NCI-H187 (cell line): ENCODE results near the gene ARNT2.

Experiments
- DNase-seq, 2 experiments: peaks; one replicate each; lab custom pipeline; 2025; lab: John Stamatoyannopoulos, UW

ARNT2 gene

GRCh38 chr15:80411788-80412288 lies 7.7 kb downstream of the ARNT2 start:
- no peak for DNase-seq

DNA sequence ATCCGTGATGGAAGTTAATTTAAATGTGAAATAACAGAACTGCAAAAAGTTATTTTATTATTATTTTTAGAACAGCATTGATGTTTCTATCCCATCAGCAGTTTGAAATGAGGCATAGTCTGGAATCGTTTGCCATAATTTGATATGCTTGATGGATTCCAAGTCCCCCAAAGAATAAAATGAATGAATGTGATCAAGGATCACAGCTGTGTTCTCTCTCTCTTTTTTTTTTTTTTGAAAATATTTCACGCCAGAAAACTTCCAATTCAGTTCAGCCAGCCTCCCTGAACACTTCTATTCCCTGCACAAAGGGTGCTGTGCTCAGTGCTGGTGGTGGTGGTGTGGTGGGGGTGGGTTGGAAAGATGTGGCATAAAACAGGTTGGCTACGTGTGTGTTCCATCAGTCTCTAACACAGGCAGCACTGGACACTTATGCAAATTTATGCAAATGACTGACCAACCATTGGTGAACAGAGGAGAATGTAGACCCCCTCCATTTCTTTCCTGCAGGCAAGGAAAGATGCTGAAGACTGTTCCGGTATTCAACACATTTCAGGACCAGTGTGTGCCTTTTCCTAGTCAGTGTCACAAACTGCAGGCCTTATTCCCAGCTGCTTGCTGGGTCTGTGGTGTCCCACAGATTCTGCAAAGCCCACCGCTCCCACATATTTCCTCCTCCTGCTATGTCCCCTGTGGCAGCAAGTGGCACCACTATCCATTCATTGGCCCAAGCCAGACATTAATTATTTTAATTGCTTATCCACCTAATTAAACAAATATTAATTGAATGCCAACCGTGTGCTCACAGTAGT lies 10.6 kb downstream of the ARNT2 start:
- no peak for DNase-seq

- DNase-seq: no peak
Observed at GRCh38 chr15:80415358-80415670, 11.1 kb downstream of the ARNT2 start.

DNA sequence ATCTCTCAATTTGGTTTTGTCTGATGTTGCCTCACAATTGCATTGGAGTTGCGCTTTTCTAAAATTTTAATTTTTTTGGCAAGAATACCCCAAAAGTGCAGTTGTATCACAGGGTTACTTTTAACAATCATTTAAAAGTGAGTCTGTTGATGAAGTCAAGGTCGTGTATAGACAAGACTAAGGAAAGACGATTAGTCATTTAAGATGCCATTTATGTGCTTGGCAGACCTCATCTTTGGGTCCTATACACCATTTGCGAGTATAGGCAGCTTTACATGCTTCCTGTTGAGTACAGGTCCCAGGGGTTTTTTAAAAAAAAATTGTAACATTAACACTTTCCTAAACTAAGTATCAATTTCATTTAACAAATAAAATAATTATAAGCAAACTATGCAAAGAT lies 12.5 kb downstream of the ARNT2 start:
- no peak for DNase-seq

GRCh38 chr15:80418892-80419537 lies 14.8 kb downstream of the ARNT2 start:
- DNase-seq: no peak

DNA sequence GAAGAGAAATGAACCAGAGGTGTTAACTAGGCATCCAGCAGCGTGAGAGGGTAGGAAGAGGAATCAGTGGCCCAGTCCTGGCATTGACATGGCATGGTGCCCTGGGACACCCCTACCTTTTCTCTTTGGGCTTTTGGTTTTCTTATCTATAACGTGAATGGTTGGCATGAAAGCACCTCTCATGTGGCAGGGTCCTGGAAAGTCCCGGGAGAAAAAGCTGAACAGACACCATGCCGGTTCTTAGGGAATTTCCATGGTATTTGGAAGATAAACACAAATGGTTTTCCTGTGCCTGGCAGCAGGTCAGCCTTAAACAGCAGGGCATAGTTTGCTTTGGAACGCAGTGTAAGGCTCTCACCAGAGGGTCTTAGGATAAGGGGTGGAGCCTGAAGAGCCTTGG lies 15.4 kb downstream of the ARNT2 start:
- no peak for DNase-seq

- no peak for DNase-seq
Observed at GRCh38 chr15:80420658-80421057, 16.5 kb downstream of the ARNT2 start.

GRCh38 chr15:80423215-80423614 lies 19.0 kb downstream of the ARNT2 start:
- DNase-seq: no peak

- DNase-seq: no peak
Observed at GRCh38 chr15:80424381-80424780, 20.2 kb downstream of the ARNT2 start.

GRCh38 chr15:80426316-80426715 lies 22.1 kb downstream of the ARNT2 start:
- DNase-seq: no peak

- no peak for DNase-seq
Observed at GRCh38 chr15:80429964-80430363, 25.8 kb downstream of the ARNT2 start.

GRCh38 chr15:80431635-80432344 lies 27.6 kb downstream of the ARNT2 start:
- DNase-seq: no peak

GRCh38 chr15:80432345-80432702 lies 28.1 kb downstream of the ARNT2 start:
- no peak for DNase-seq

DNA sequence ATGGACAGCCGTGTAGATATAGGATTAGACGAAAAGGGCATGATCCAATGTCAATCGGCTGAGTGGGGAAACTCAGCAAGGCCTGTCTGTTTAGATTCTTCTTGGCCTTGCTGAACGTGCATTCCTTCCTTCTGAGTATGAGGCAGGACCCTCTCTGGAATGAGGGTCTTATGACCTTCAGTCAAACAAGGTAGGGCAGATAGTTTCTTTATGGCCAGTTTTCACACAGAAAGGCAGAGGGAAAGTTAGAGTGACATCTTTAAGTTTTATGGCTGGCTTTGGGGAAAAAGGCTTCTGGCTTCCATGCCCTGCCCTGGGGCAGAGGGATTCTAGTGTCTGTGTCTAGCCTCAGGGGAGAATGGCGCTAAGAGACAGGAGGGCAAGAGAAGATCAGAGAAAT lies 29.7 kb downstream of the ARNT2 start:
- no peak for DNase-seq

DNA sequence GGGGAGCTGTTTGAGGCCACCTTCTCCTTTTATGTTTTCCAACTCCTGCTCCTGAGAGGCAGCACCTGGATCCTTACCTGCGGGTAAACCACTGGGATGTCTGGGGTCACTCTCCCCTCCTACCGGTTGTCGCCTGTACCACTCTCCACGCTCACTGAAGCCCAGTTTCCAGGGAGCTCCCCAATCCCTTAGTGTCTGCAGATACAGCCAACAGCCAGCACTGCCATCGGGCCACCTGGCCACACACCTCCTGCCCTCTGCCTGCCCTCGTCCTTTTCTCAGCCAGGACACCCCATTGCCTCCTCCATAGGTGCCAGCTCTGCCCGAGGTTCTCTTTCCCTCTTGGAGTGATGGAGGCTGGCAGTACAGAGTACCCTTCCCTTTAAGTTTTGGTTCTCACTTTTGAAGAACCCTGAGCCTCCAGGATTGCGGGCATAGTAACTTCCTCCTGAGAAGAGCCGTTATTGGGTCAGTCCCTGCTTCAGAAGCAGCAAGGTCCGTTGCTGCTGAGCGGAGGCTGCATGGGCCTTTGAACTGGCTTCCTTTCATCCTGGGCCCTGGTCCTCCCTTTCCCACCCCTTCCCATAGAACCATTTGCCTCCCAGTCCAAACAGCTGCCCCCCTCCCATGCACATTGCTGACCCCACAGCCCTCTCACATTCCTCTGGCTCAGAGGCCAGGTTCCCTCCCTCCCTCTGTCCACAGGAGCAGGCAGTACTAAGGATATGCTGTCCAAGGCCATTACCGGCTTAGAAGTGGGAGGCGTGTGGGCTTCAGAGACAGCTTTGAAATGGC lies 30.9 kb downstream of the ARNT2 start:
- no peak for DNase-seq

GRCh38 chr15:80436511-80437307 lies 32.5 kb downstream of the ARNT2 start:
- DNase-seq: no peak

DNA sequence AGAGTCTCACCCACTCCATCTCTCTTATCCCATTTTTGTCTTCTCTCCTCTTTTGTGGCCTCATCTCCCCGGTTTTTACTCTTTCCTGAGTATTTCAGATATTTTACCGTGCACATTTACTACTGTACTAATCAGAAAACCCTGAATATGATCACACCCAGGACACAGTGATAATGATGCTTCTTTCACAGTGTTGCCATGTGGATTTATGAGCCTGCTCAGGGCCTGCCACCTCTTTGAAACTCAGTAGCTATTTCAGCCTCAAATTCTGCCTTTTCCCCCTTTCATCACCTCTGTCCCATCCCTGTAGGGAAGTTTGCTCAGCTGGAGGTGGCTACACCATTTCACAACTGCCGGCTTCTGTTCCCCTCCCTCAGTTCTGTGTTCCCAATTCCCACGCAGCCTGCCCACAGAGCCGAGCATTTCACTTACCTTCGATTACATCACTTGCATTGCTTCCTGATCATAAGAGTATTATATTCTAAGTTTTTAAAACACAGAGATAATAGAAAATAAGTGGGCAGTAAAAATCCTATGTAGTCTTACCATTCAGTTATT lies 33.2 kb downstream of the ARNT2 start:
- DNase-seq: no peak

- DNase-seq: no peak
Observed at GRCh38 chr15:80439140-80439539, 35.0 kb downstream of the ARNT2 start.

GRCh38 chr15:80440024-80440423 lies 35.8 kb downstream of the ARNT2 start:
- no peak for DNase-seq

DNA sequence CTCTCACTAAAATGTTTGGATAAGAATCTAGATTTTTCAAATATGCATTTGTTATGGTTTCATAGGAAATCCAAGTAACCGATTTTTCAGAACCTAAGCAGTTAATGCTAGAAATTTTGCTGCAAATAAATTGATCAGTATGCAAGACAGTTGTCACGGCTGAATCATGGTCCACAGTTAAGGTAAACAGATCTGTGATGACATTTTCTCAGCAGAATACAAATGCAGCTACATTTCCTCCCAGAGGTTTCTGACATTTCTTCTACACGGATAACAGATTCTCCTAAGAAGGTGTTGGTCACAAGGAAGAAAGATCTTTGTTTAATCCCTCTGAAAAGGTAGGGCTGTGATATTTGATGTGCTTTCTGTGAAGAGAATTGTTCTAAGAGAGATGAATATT lies 36.9 kb downstream of the ARNT2 start:
- DNase-seq: no peak

DNA sequence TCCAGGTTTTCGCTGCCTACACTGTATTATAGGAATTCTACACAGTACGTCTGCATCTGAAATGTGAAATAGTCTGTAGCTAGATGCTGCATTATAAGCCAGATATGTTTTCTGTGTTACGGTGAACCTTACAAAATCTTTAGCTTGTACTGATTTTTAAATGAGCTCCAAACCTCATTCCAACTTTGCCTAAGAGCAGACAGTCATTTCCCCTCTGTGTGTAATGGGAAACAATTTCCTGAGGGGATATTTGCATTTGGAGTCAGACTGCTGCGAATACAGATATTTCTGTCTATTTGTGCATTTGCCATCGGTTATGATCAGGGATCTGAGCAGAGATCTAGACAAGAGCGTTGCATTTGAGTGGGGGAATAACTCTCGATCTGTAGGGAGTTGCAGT lies 37.5 kb downstream of the ARNT2 start:
- DNase-seq: no peak
